GM06990 (cell line): ENCODE measurements around the gene AGO4.
"Not testable (repeated sequence)": the region's sequence is repeated elsewhere in the genome, so short reads cannot be mapped to it uniquely, and the experiment has no call there.

Experiments used
- DNase-seq: peaks from one replicate; pipeline ENCODE4 v3.0.0-alpha.2; 2011; ENCODE audit not compliant: insufficient read length; ENCODE audit errors: extremely low read depth
- H3K27me3 ChIP-seq: replicated peaks from 2 replicates; pipeline ENCODE4 v1.6.0; 2011; ENCODE audit warnings: low read length; ENCODE audit not compliant: control insufficient read depth, insufficient read depth
- H3K36me3 ChIP-seq: 2 replicates; pipeline ENCODE4 v1.5.1; 2011; ENCODE audit warnings: low read length; ENCODE audit not compliant: control insufficient read depth, insufficient read depth
- H3K4me3 ChIP-seq: replicated peaks from 2 replicates; pipeline ENCODE4 v1.5.1; 2011; ENCODE audit warnings: low read depth, mild to moderate bottlenecking, control low read depth, low read length
- CTCF ChIP-seq: IDR thresholded peaks from 2 replicates; pipeline ENCODE4 v1.5.1; 2011; ENCODE audit warnings: low read length, control low read depth, mild to moderate bottlenecking, inconsistent platforms; ENCODE audit not compliant: insufficient read depth, poor library complexity, severe bottlenecking

The AGO4 gene

GRCh38 chr1:35809114-35810095 lies 1.6 kb downstream of the AGO4 start:
- no peaks in the 10 kb centered on the region for H3K27me3 ChIP-seq
- DNase-seq = no peak
- H3K4me3 ChIP-seq = peak overlapping the region; percentile 84
- no peaks in the 10 kb centered on the region for H3K36me3 ChIP-seq
- TF ChIP-seq CTCF = no peak

- TF ChIP-seq CTCF = no peak
- H3K4me3 ChIP-seq = no peak overlapping the region
Observed at GRCh38 chr1:35810096-35810881, 2.5 kb downstream of the AGO4 start.

DNA sequence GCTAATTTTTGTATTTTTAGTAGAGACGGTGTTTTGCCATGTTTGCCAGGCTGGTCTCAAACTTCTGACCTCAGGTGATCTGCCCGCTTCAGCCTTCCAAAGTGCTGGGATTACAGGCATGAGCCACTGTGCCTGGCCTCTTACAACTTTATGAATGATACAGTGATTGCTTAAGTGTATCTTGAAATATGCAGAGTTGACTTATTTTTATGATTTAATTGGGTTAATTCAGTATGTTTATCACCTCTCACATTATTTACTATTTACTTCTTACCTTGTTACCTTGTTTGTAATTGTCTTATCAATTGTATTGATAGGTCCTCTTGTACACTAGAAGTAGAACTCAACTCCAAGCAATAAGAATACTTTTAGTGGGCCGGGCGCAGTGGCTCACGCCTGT lies 4.9 kb downstream of the AGO4 start:
- not testable (repeated sequence) for H3K27me3 ChIP-seq, H3K4me3 ChIP-seq, H3K36me3 ChIP-seq, DNase-seq

More at GRCh38 chr1:35810096-35810881, 2.5 kb downstream of the AGO4 start:
- Histone ChIP-seq H3K36me3 (no peaks in the 10 kb centered on the region), H3K27me3 (no peaks in the 10 kb centered on the region)
- no peak for DNase-seq

DNA sequence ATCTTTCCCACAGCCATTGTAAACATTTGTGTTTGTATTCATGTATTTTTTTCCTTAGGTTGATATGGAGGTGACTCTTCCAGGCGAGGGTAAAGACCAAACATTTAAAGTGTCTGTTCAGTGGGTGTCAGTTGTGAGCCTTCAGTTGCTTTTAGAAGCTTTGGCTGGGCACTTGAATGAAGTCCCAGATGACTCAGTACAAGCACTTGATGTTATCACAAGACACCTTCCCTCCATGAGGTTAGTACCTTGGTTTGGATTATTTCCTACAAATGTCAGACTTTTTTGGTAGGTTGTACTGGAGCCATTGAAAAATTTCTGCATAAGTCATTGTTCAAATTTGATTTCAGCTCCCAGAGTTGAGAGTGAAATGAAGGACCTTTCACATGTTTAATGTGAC lies 17.4 kb downstream of the AGO4 start:
- no peak for TF ChIP-seq CTCF
- H3K27me3 ChIP-seq = no peaks in the 10 kb centered on the region
- no peaks in the 10 kb centered on the region; the same call in 1 of the 2 replicates for H3K36me3 ChIP-seq
- H3K4me3 ChIP-seq = no peak overlapping the region
- no peak for DNase-seq

- H3K4me3 ChIP-seq = no peak overlapping the region
- no peaks in the 10 kb centered on the region for H3K36me3 ChIP-seq
- no peak for DNase-seq
- no peak for TF ChIP-seq CTCF
- H3K27me3 ChIP-seq = no peaks in the 10 kb centered on the region
Observed at GRCh38 chr1:35832276-35832905, 24.6 kb downstream of the AGO4 start.
